Neural progenitor cell (in vitro differentiated cells): ENCODE data around the gene PRKAR2A. TPM values are rescaled to one million over a fixed set of nuclear protein-coding genes. Genes with fewer than 3 reads are reported as not detected.

Source experiments
- DNase-seq: peaks from one replicate; pipeline ENCODE4 v3.0.0-alpha.2; 2016; ENCODE audit warnings: low spot score
- H2AFZ ChIP-seq: fragments of 200-600 bp; sonication (generic); replicated peaks from 2 replicates; pipeline ENCODE4 v1.6.1; 2016; ENCODE audit warnings: antibody characterized with exemption
- H3F3A ChIP-seq: fragments of 200-600 bp; sonication (generic); 2 replicates; pipeline ENCODE4 v1.6.1; 2016; ENCODE audit warnings: antibody characterized with exemption, low read depth
- H3K27ac ChIP-seq: fragments of 200-600 bp; sonication (generic); 2 replicates; pipeline ENCODE4 v1.5.1; 2016; ENCODE audit warnings: mild to moderate bottlenecking
- H3K27me3 ChIP-seq: fragments of 200-600 bp; sonication (generic); 2 replicates; pipeline ENCODE4 v1.6.1; 2016; ENCODE audit warnings: mild to moderate bottlenecking, moderate library complexity
- H3K36me3 ChIP-seq: fragments of 200-600 bp; sonication (generic); 2 replicates; pipeline ENCODE4 v1.5.1; 2016
- H3K4me1 ChIP-seq: fragments of 200-600 bp; sonication (generic); 2 replicates; pipeline ENCODE4 v1.6.1; 2016; ENCODE audit warnings: mixed run types
- H3K4me2 ChIP-seq: fragments of 200-600 bp; sonication (generic); 2 replicates; pipeline ENCODE4 v1.6.1; 2016
- H3K4me3 ChIP-seq: fragments of 200-600 bp; sonication (generic); 2 replicates; pipeline ENCODE4 v1.5.1; 2016
- H3K79me2 ChIP-seq: fragments of 200-600 bp; sonication (generic); 2 replicates; pipeline ENCODE4 v1.6.1; 2016; ENCODE audit warnings: low read depth
- H3K9ac ChIP-seq: fragments of 200-600 bp; sonication (generic); 2 replicates; pipeline ENCODE4 v1.6.1; 2016
- H3K9me3 ChIP-seq: fragments of 200-600 bp; sonication (generic); 2 replicates; pipeline ENCODE4 v1.5.1; 2016; ENCODE audit warnings: low read depth
- H4K20me1 ChIP-seq: fragments of 200-600 bp; sonication (generic); 2 replicates; pipeline ENCODE4 v1.6.1; 2016; ENCODE audit warnings: low read depth
- H3K27ac Mint-ChIP-seq: 3 replicates; pipeline ENCODE4 v1.8.0; 2021; ENCODE audit warnings: mixed read lengths
- H3K27me3 Mint-ChIP-seq: 2 replicates; pipeline ENCODE4 v1.8.0; 2022; ENCODE audit warnings: low read depth, mild to moderate bottlenecking, inconsistent platforms, moderate library complexity, mixed read lengths; ENCODE audit not compliant: insufficient read depth
- H3K36me3 Mint-ChIP-seq: 3 replicates; pipeline ENCODE4 v1.8.0; 2021; ENCODE audit warnings: mixed read lengths
- H3K4me1 Mint-ChIP-seq: 3 replicates; pipeline ENCODE4 v1.8.0; 2021; ENCODE audit warnings: mixed read lengths
- H3K4me3 Mint-ChIP-seq: 3 replicates; pipeline ENCODE4 v1.8.0; 2021; ENCODE audit warnings: mild to moderate bottlenecking, moderate library complexity, mixed read lengths
- H3K9me3 Mint-ChIP-seq: 3 replicates; pipeline ENCODE4 v1.8.0; 2020; ENCODE audit warnings: mixed read lengths
- CTCF ChIP-seq: fragments of 200-600 bp; sonication (generic); IDR thresholded peaks from 2 replicates; pipeline ENCODE4 v1.5.1; 2017; ENCODE audit warnings: antibody characterized with exemption, mild to moderate bottlenecking
- EZH2 ChIP-seq: fragments of 200-600 bp; sonication (generic); IDR thresholded peaks from 2 replicates; pipeline ENCODE4 v1.6.1; 2017; ENCODE audit warnings: antibody characterized with exemption, mild to moderate bottlenecking, moderate library complexity
- EZH2phosphoT487 ChIP-seq: fragments of 200-600 bp; sonication (generic); IDR thresholded peaks from 2 replicates; pipeline ENCODE4 v1.6.1; 2017; ENCODE audit warnings: antibody characterized with exemption
- total RNA-seq: library from RNA; depleted of rRNA; stranded (reverse); fragments of >200 nt; gene quantifications from 2 replicates; pipeline ENCODE4 v1.2.3, GENCODE V29; 2015; ENCODE audit warnings: low replicate concordance

Gene PRKAR2A
- total RNA-seq, 1 donor from 2014 or later: 25.0 TPM

GRCh38 chr3:48845170-48845569, 2.5 kb downstream of the PRKAR2A start:
- Histone ChIP-seq H3K4me3 (no peak overlapping the region), H4K20me1 (peaks cover 7% of the 10 kb centered on the region), H3K79me2 (no peaks in the 10 kb centered on the region), H3K4me1 (peaks cover 5% of the 10 kb centered on the region), H3K4me2 (no peak overlapping the region), H3F3A (peaks cover 14% of the 10 kb centered on the region), H2AFZ (no peak overlapping the region), H3K27me3 (peaks cover 13% of the 10 kb centered on the region), H3K27ac (no peak overlapping the region), H3K9ac (no peak overlapping the region), H3K36me3 (no peaks in the 10 kb centered on the region), H3K9me3 (no peaks in the 10 kb centered on the region)
- Mint-ChIP-seq H3K9me3 (peaks cover 4% of the 10 kb centered on the region), H3K27me3 (peaks cover 4% of the 10 kb centered on the region), H3K36me3 (peaks cover 5% of the 10 kb centered on the region), H3K4me3 (peak overlapping the region; percentile 28), H3K4me1 (peaks cover 16% of the 10 kb centered on the region), H3K27ac (no peak overlapping the region)
- no peak for TF ChIP-seq EZH2
- no peak for TF ChIP-seq EZH2phosphoT487
- TF ChIP-seq CTCF: no peak
- DNase-seq: no peak

- no peaks in the 10 kb centered on the region for H3K27me3 Mint-ChIP-seq
- Histone ChIP-seq H2AFZ (no peak overlapping the region), H3K9ac (no peak overlapping the region), H3K27me3 (no peaks in the 10 kb centered on the region), H3K27ac (no peak overlapping the region), H3K4me2 (no peak overlapping the region), H3K36me3 (no peaks in the 10 kb centered on the region), H4K20me1 (no peaks in the 10 kb centered on the region), H3K79me2 (no peaks in the 10 kb centered on the region), H3K4me3 (no peak overlapping the region), H3F3A (no peaks in the 10 kb centered on the region), H3K9me3 (no peaks in the 10 kb centered on the region), H3K4me1 (no peaks in the 10 kb centered on the region)
- DNase-seq: no peak
- H3K27ac Mint-ChIP-seq: no peak overlapping the region
- H3K9me3 Mint-ChIP-seq: peaks cover 2% of the 10 kb centered on the region
- peaks cover 3% of the 10 kb centered on the region for H3K4me1 Mint-ChIP-seq
- no peak overlapping the region for H3K4me3 Mint-ChIP-seq
- TF ChIP-seq EZH2 (no peak), EZH2phosphoT487 (no peak), CTCF (no peak)
- peaks cover 8% of the 10 kb centered on the region for H3K36me3 Mint-ChIP-seq
Measured at GRCh38 chr3:48837163-48837562, 10.5 kb downstream of the PRKAR2A start.

- Histone ChIP-seq H3F3A (no peaks in the 10 kb centered on the region), H3K4me1 (no peaks in the 10 kb centered on the region), H3K79me2 (no peaks in the 10 kb centered on the region), H3K27ac (no peak overlapping the region), H2AFZ (no peak overlapping the region), H3K4me3 (no peak overlapping the region), H3K36me3 (no peaks in the 10 kb centered on the region), H3K9ac (no peak overlapping the region), H3K4me2 (no peak overlapping the region), H3K27me3 (no peaks in the 10 kb centered on the region), H3K9me3 (no peaks in the 10 kb centered on the region), H4K20me1 (no peaks in the 10 kb centered on the region)
- no peak for DNase-seq
- Mint-ChIP-seq H3K27me3 (no peaks in the 10 kb centered on the region), H3K4me3 (no peak overlapping the region), H3K4me1 (peaks cover 3% of the 10 kb centered on the region), H3K9me3 (peaks cover 2% of the 10 kb centered on the region), H3K27ac (no peak overlapping the region), H3K36me3 (peaks cover 8% of the 10 kb centered on the region)
- no peak for TF ChIP-seq EZH2
- TF ChIP-seq CTCF: no peak
- TF ChIP-seq EZH2phosphoT487: no peak
Measured at GRCh38 chr3:48835650-48836366, 11.9 kb downstream of the PRKAR2A start.
